GM21360 (cell line): ENCODE results near the gene NPIPB8.
"Not testable (repeated sequence)": the region's sequence is repeated elsewhere in the genome, so short reads cannot be mapped to it uniquely, and the experiment has no call there.

Experiments used
- ATAC-seq: cut with Tn5 transposase; IDR thresholded peaks from one replicate; pipeline ENCODE4 v1.9.1; 2021; ENCODE audit warnings: mild to moderate bottlenecking, moderate library complexity; ENCODE audit not compliant: unreplicated experiment

NPIPB8 gene

DNA sequence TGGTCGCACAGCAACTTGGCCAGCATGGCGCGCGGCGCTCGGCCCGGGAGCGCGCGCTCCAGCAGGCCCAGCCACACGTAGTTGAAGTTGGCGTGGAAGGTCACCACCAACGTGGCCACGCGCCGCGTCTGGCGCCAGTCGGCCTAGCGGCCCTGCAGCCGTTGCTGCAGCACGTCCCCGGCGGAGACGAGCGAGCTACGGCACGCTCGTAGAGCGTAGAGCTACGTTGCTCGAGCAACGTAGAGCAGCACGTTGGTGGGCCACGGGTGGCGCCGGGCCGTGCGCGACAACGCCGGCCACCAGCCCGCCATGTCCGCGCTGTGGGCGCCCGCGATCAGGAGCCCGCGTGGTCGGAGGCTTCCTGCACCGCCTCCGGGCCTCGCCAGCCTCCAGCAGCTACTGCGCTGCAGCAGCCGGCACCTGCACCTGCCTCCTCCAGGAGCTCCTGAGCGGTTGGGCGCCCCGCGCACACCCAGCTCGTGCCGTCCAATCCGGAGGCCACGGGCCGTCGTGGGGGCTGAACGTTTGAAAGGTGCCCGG lies 14.6 kb upstream of the NPIPB8 start:
- ATAC-seq: no peak

DNA sequence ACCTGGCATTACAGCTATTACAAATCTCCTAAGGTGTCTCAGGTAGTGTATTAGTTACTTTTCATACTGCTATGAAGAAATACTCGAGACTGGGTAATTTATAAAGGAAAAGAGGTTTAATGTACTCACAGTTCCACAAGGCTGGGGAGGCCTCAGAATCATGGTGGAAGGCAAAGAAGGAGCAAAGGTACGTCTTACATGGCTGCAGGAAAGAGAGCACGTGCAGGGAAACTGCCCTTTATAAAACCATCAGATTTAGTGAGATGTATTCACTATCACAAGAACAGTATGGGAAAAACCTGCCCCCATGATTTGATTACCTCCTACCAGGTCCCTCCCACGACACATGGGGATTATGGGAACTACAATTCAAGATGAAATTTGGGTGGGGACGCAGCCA lies 7.0 kb upstream of the NPIPB8 start:
- not testable (repeated sequence) for ATAC-seq

DNA sequence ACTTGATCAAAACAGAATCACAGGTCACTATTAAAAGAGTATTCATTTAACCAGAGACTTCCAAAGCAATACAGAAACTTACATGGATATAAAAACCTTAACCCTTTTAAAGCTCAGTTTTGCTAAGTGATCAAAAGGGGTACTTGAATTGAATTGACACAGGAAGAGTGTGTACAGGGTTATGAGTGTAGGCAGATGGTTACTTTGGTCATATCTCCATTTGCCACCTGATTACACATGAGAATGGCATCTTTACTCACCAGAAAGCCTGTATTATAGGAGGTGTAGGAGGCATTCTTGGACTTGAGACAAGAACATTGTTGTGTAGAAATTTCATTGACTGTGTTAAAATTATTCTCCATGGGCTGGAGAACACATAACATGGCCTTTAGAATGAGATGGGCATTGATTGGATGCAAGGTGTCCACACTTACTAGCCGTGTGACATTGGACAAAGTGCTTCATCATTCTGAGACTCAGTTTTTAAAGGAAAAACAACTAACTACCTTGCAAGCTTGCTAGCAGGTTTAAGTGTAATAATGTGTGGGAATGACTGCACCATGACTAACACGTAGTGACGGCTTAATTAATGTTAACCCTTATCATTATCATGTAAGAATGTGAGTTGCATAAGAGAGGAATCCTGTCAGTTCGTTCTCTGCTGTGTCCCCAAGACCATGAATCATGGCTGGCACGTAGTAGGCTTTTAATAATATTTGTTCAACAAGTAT lies 1.6 kb upstream of the NPIPB8 start:
- ATAC-seq: not testable (repeated sequence)

DNA sequence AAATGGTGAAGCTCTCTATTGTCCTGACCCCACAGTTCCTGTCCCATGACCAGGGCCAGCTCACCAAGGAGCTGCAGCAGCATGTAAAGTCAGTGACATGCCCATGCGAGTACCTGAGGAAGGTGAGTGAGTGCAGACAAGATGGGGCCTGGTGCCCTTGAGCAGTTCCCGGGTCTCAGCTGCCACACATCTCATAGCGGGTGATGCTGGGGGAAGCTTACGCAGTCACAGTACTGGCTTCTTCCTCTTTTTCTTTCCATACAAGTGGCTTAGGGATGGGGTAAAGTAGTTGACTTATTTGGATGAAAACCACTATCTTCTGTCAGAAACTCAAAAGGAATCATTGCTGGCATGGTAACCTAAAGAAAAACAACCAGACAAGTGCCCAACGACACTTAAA lies 494 bp downstream of the NPIPB8 start:
- not testable (repeated sequence) for ATAC-seq

DNA sequence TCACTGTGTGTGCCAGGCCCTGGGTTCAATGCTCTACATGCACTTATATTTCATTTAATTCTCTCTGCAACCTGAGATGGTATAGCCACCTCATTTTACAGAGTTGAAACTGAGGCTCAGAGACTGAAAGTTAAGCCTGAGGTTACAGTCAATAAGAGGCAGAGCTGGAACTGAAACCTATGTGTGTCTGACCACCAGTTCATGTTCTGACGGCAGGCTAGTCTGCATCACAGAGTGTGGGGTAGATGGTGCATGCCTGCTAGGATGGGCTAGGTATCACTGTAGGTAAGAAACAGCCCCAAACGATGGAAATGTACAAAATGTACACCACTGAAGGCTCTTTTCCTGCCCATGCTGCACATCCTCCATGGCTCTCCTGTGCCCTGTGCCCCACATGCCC lies 2.1 kb downstream of the NPIPB8 start:
- not testable (repeated sequence) for ATAC-seq

DNA sequence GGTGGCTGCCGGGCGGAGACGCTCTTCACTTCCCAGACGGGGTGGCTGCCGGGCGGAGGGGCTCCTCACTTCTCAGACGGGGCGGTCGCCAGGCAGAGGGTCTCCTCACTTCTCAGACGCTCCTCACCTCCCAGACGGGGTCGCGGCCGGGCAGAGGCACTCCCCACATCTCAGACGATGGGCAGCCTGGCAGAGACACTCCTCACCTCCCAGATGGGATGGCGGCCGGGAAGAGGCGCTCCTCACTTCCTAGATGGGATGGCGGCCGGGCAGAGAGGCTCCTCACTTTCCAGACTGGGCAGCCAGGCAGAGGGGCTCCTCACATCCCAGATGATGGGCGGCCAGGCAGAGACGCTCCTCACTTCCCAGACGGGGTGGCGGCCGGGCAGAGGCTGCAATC lies 28.4 kb downstream of the NPIPB8 start:
- not testable (repeated sequence) for ATAC-seq

DNA sequence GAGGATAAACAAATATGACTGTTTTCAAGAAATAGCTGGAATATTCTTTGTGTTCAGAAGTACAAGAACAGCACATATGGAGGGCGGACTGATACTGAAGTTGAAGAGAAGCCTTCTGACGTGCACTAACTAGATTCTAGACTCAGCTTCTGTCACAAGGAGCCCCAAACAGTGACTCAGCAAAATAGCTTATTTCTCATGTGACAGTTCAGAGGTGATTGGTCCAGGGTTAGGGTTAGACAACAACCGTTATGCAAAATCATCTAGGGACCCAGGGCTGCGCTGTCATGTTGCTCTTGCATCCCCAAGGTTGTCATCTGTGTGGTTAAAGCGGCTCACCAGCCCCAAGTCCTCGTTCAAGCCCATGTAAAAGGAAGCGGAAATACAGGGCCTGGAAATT lies 29.6 kb downstream of the NPIPB8 start:
- not testable (repeated sequence) for ATAC-seq

DNA sequence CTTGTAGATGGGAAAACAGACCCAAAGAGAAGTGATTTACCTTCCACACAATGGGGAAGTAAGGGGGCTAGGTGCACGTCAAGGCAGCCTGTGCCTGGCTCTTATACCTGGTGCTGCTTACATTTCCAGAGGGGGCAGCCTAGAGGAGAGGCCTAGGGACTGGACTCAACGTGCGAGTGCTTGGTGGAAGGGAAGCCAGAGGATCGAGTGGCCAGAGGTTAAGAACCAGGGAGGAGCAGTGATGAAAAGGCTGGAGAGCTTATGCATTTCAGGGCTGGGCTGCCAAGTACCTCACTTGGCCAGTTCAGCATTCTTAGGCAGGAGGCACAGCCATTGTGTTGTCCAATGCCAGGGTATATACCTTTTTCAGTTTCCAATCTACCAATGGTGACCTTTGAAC lies 30.3 kb downstream of the NPIPB8 start:
- ATAC-seq: not testable (repeated sequence)

DNA sequence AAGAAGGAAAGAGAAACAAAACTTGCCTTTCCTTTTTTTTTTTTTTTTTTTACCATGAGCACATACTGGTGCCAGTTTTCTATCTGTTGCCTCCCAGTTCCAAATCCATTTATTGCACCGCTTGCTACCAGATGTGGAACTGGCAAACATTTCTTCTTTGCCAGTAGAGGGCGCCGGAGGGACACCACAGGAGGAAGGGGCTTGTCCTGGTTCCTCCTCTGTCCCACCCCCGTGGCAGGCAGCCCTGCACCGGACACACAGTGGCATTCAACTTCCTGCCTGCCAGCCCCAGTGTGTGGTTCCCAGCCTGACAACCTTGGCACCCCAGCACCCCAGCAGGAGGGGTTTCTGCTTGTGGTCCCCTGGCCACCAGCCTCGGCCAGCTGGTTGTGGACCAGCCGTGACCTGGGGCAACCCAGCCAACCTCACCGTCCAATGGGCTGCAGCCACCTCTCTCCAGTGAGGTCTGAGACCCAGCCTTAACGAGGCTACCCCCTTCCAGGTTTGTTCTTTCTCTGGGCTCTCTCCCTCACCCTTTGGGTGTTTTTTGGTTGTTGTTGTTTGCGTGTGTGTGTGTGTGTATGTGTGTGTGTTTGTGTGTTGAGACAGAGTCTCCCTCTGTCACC lies 50.6 kb downstream of the NPIPB8 start:
- ATAC-seq: not testable (repeated sequence)

DNA sequence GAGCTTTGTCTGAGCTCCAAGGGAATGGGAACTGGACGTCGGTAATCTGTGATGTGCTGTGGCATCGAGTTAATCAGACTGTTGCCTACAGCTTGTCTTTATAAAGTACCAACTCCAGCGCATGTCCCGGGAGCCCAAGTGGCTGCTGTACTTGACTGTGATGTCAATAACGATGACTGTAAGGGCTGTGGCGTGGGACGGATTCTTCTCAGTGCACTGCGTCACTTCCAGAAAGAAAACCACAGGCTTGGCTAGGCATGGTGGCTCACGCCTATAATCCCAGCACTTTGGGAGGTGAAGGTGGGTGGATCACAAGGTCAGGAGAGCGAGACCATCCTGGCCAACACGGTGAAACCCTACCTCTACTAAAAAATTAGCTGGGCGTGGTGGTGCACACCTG lies 51.6 kb downstream of the NPIPB8 start:
- ATAC-seq: not testable (repeated sequence)

DNA sequence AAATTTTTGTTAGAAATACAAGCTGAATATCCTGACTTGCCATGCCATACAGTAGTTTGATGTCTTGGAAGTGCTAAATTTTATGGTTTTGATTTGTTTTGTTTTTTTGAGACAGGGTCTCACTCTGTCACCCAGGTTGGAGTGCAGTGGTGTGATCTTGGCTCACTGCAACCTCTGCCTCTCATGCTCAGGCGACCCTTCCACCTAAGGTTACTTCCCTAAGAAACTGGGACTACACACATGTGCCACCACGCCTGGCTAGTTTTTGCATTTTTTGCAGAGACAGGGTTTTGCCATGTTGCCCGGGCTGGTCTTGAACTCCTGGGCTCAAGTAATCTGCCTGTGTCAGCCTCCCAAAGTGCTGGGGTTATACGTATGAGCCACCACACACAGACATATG lies 53.9 kb downstream of the NPIPB8 start:
- not testable (repeated sequence) for ATAC-seq

DNA sequence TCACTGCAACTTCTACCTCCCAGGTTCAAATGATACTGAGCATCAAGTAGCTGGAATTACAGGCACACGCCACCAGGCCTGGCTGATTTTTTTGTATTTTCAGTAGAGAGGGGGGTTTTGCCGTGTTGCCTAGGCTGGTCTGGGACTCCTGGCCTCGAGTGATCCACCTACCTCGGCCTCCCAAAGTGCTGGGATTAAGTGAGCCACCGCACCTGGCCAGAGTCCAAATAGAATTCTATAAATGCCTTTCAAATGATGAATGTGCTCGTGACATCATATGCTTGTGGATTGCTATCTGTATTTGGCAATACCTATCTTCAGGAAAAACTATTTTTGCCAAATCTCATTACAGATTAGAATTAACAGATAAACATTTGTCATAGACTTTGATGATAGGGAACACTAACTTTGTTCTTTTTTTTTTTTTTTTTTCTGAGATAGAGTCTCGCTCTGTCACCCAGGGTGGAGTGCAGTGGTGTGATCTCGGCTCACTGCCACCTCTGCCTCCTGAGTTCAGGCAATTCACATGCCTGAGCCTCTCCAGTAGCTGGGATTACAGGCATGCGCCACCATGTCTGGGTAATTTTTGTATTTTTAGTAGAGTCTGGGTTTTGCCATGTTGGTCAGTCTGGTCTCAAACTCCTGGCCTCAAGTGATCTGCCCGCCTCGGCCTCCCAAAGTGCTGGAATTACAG lies 55.5 kb downstream of the NPIPB8 start:
- ATAC-seq: not testable (repeated sequence)

DNA sequence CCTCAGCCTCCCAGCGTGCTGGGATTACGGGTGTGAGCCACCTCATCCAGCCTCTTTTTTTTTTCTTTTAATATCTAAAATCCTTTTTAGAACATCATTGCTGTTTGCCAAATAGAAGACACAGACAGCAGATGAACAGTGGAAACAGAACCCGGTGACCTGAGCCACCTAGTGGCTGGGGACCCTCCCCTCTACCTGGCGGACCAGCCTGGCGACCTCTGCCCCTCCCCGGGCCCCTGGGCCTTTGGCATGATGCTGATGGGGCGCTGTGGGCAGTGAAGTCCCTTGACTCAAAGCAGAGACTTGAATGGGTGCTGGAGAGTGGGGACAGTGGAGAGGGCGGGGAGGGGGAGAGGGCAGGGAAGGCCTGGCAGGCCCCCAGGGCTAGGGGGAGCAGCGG lies 61.9 kb downstream of the NPIPB8 start:
- not testable (repeated sequence) for ATAC-seq

DNA sequence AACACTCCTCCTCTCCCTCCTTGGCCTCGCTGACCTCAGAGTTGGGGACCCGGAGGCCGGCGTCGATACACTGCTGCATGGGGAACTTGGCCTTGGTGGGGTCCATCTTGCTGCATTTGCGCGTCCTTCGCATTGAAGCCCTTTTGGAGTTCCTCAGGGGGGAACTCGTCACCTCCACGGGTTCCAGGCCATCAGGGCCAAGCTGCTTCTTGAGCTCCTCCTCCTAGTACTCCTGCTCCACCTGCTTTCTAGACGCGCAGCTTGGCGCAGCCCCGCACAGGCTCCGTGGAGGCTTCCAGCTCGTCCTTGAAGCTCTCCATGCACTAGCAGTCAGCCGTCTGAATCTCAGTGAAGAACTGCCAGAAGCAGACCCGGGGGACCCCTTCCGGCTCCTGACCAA lies 62.5 kb downstream of the NPIPB8 start:
- not testable (repeated sequence) for ATAC-seq

DNA sequence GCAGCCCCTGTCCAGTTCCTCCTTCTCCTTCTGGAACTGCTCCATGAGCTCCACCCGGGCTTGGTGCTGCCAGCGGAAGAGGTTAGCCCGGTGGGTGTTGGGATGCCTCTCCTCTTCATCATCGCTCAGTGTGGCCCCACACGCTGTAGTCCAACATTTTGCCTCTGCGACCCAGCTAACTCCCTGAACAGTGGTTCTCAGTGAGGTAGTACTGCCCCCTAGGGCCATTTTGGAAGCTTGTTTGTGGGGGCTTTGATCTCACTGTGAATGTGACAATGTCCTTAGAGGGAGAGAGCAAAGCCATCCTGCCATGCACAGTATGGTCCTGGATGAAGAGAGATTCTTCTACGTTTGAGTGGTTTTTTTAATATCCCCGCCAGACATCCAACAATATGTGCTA lies 63.5 kb downstream of the NPIPB8 start:
- not testable (repeated sequence) for ATAC-seq

DNA sequence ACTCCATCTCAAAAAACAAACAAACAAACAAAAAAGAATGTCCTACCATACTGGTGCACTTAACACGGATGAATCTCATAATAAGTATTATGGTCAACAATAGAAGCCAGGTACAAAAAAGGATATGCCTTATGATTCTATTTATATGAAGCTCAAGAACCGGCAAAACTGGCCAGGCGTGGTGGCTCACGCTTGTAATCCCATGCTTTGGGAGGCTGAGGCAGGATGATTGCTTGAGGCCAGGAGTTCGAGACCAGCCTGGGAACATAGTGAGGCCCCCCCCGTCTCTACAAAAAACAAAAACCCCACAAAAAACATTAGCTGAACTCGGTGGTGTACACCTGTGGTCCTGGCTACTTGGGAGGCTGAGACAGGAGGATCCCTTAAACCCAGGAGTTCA lies 66.4 kb downstream of the NPIPB8 start:
- ATAC-seq: not testable (repeated sequence)
